Karpas-422 (cell line): ENCODE measurements around the gene ATG10. TPM values are rescaled to one million over a fixed set of nuclear protein-coding genes. Genes with fewer than 3 reads are reported as not detected.

Source experiments
- DNase-seq: peaks from one replicate; pipeline ENCODE4 v3.0.0-alpha.2; 2015
- H2AFZ ChIP-seq: fragments of 200-600 bp; sonication (generic); 2 replicates; pipeline ENCODE4 v1.6.1; 2014; ENCODE audit warnings: antibody characterized with exemption, low read length, mixed read lengths
- H3K27ac ChIP-seq: fragments of 200-600 bp; sonication (generic); 2 replicates; pipeline ENCODE4 v1.5.1; 2014; ENCODE audit warnings: mild to moderate bottlenecking, low read length, moderate library complexity
- H3K27me3 ChIP-seq: fragments of 200-600 bp; sonication (generic); 2 replicates; pipeline ENCODE4 v1.6.1; 2014; ENCODE audit warnings: low read length, mixed read lengths
- H3K36me3 ChIP-seq: fragments of 200-600 bp; sonication (generic); 2 replicates; pipeline ENCODE4 v1.6.1; 2014; ENCODE audit warnings: low read length, mixed read lengths; ENCODE audit not compliant: insufficient read depth
- H3K4me1 ChIP-seq: fragments of 200-600 bp; sonication (generic); 2 replicates; pipeline ENCODE4 v1.6.1; 2014; ENCODE audit warnings: mild to moderate bottlenecking, low read length, mixed read lengths
- H3K4me2 ChIP-seq: fragments of 200-600 bp; sonication (generic); 2 replicates; pipeline ENCODE4 v1.6.1; 2014; ENCODE audit warnings: low read length, low read depth, mild to moderate bottlenecking; ENCODE audit not compliant: poor library complexity, severe bottlenecking
- H3K4me3 ChIP-seq: fragments of 200-600 bp; sonication (generic); 2 replicates; pipeline ENCODE4 v1.5.1; 2014; ENCODE audit warnings: mild to moderate bottlenecking, antibody characterized with exemption, low read length, mixed read lengths
- H3K79me2 ChIP-seq: fragments of 200-600 bp; sonication (generic); 2 replicates; pipeline ENCODE4 v1.6.1; 2014; ENCODE audit warnings: mild to moderate bottlenecking, low read length, mixed read lengths
- H3K9ac ChIP-seq: fragments of 200-600 bp; sonication (generic); 2 replicates; pipeline ENCODE4 v1.6.0; 2014; ENCODE audit warnings: low read length
- H3K9me2 ChIP-seq: fragments of 200-600 bp; sonication (generic), shearing (Covaris generic); replicated peaks from 2 replicates; pipeline ENCODE4 v1.6.0; 2014; ENCODE audit warnings: mild to moderate bottlenecking, low read length, moderate library complexity; ENCODE audit not compliant: insufficient read depth
- H3K9me3 ChIP-seq: fragments of 300-700, 200-600 bp; sonication (generic); 2 replicates; pipeline ENCODE4 v1.6.1; 2014; ENCODE audit warnings: low read length, mixed read lengths
- H4K20me1 ChIP-seq: fragments of 200-600 bp; sonication (generic); 2 replicates; pipeline ENCODE4 v1.6.1; 2014; ENCODE audit warnings: mild to moderate bottlenecking, antibody characterized with exemption, low read length, low read depth; ENCODE audit not compliant: insufficient read depth
- small RNA-seq: library from RNA; depleted of rRNA; stranded (forward); fragments of <200 nt; gene quantifications from one replicate; pipeline ENCODE3, GENCODE V24; 2014
- total RNA-seq: library from RNA; depleted of rRNA; stranded (reverse); fragments of >200 nt; shearing (Covaris generic); gene quantifications from 2 replicates; pipeline ENCODE4 v1.2.3, GENCODE V29; 2014; ENCODE audit warnings: low replicate concordance; rRNA removed

ATG10 gene
- total RNA-seq, 1 experiment from 2014 or later, result 16.8 TPM

DNA sequence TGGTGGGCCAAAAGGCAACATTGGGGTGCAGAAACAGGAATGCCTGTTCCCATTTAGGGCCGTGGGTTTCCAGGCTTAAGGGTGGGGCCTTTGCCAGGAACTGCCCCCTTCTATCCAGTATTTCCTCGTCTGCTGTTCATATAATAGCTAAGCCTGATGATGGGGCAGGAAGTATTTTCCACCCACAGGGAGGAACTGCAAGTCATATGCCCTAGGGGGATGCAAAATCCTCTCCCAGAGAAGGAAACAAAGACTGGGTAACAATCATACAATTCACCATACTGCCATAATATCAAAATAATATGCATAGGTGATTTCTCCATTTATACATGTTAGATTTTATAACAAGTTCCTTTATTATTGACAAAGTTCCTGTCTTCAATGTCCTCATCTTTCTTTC, 326.8 kb downstream of the ATG10 start:
- Histone ChIP-seq H3K79me2 (no peaks in the 10 kb centered on the region), H3K36me3 (no peaks in the 10 kb centered on the region), H4K20me1 (no peaks in the 10 kb centered on the region), H3K4me1 (no peaks in the 10 kb centered on the region), H3K9me2 (no peaks in the 10 kb centered on the region), H3K4me3 (no peak overlapping the region), H2AFZ (no peak overlapping the region), H3K4me2 (no peak overlapping the region), H3K27ac (no peak overlapping the region), H3K9ac (no peak overlapping the region), H3K27me3 (no peaks in the 10 kb centered on the region), H3K9me3 (no peaks in the 10 kb centered on the region)
- no peak for DNase-seq

DNA sequence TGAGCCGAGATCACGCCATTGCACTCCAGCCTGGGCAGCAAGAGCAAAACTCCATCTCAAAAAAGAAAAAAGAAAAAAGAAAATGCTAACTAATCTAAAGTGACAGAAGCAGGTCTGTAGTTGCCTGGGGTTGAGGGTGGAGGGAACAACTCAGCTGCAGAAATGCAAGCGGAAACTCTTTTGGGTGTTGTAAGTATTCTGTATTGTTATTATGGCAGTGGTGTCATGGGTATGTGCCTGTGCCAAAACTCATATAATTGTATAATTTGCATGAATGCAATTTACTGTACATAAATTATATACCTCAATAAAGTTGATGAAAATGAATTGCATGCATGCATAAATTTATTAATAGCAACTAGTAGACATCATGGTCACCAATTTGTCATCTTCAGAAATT, 329.4 kb downstream of the ATG10 start:
- H3K79me2 ChIP-seq, result no peaks in the 10 kb centered on the region
- no peak overlapping the region for H3K4me2 ChIP-seq
- no peak overlapping the region for H3K9ac ChIP-seq
- no peak overlapping the region for H3K27ac ChIP-seq
- no peak overlapping the region for H2AFZ ChIP-seq
- no peaks in the 10 kb centered on the region for H3K36me3 ChIP-seq
- no peaks in the 10 kb centered on the region for H3K9me2 ChIP-seq
- no peaks in the 10 kb centered on the region for H3K27me3 ChIP-seq
- H3K9me3 ChIP-seq, result no peaks in the 10 kb centered on the region
- H4K20me1 ChIP-seq, result no peaks in the 10 kb centered on the region
- no peak overlapping the region for H3K4me3 ChIP-seq
- DNase-seq, result no peak
- H3K4me1 ChIP-seq, result no peaks in the 10 kb centered on the region

Small RNA genes lying within 50 kb of the gene (small RNA-seq; reads per million reads assigned to genes)
- gene AC010598.1 (not detected), gene RN7SL378P (not detected)

Other genes starting within 250 kb of the ATG10 start
- 74.2 and 148 TPM in 2 replicates for gene SSBP2, start 220.9 kb upstream of the ATG10 start, total RNA-seq